ENCODE results near the gene SMYD3. TPM values are rescaled to one million over a fixed set of nuclear protein-coding genes. Genes with fewer than 3 reads are reported as not detected.

Gene SMYD3
- total RNA-seq, 2 experiments from 2014 or later: 18.1 to 26.8 TPM

DNA sequence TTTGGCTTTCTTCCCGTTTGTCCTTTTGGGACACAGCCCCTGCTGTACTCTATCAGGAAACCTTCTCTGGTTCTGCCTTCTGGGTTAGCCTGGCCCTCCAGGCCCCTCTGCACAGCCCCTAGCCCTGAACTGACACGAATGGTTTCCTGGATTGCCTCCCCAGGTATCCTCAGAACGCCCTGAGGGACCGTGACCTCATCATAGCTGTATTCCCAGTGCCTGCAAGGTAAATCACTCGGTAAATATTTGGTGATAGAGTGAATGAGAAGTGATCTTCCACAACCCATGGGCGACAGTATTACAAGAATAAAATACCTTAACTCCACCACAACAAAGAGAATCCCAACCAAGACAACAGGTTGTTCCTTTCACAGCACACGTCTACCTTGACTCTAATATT, 637.2 kb downstream of the SMYD3 start:
- Mint-ChIP-seq H3K36me3 (no peaks in the 10 kb centered on the region), H3K4me3 (no peak overlapping the region), H3K27ac (no peak overlapping the region), H3K9me3 (ENCODE audit: low read depth) (no peaks in the 10 kb centered on the region), H3K4me1 (no peaks in the 10 kb centered on the region), H3K27me3 (no peaks in the 10 kb centered on the region)
- CTCF ChIA-PET: no interaction called here
- no peak for DNase-seq
- no peak for ATAC-seq

DNA sequence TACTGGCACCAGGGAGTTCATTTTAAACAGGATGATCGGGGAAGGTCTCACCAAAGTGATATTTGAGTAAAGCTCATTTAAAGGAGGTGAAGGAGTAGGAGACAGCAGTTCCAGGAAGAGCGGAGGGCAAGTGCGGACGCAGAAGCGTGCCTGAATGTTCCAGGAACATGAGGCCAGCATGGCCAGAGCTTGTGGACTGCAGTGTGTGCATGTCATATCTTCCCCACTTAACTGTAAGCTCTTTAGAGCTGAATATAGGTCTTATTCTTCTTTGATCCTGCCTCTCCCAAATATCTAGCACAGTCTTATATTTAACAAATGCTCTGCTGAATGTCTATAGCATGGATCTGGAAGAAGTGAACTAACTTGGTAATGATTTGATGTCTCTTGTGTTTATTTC, 639.3 kb downstream of the SMYD3 start:
- CTCF ChIA-PET: no interaction called here
- H3K4me3 Mint-ChIP-seq: no peak overlapping the region
- no peak for DNase-seq
- no peaks in the 10 kb centered on the region for H3K4me1 Mint-ChIP-seq
- no peak for ATAC-seq
- no peak overlapping the region for H3K27ac Mint-ChIP-seq
- H3K27me3 Mint-ChIP-seq: no peaks in the 10 kb centered on the region
- no peaks in the 10 kb centered on the region for H3K36me3 Mint-ChIP-seq
- no peaks in the 10 kb centered on the region for H3K9me3 Mint-ChIP-seq (ENCODE audit: low read depth)

DNA sequence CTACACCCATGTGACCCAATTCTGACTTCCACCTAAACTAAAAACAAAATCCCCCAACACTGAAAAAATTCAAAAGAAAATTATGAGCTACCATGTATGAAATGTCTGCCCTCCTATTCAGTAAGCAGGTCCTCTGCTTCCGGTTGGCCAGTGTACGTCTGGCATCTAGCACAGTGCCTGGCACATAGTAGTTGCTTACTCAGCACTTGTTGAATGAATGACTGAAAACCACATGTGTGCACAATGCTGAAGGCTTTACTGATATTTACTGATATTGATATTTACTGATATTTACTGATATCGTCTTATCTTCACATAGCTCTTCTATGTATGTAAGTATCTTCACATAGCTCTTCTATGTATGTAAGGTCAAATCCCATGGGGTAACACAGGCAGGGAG, 642.2 kb downstream of the SMYD3 start:
- H3K4me1 Mint-ChIP-seq: no peaks in the 10 kb centered on the region
- no peaks in the 10 kb centered on the region for H3K27me3 Mint-ChIP-seq
- H3K36me3 Mint-ChIP-seq: no peaks in the 10 kb centered on the region
- H3K4me3 Mint-ChIP-seq: no peak overlapping the region
- DNase-seq (no peak), ATAC-seq (no peak)
- H3K9me3 Mint-ChIP-seq (ENCODE audit: low read depth): no peaks in the 10 kb centered on the region
- CTCF ChIA-PET: no interaction called here
- no peak overlapping the region for H3K27ac Mint-ChIP-seq

DNA sequence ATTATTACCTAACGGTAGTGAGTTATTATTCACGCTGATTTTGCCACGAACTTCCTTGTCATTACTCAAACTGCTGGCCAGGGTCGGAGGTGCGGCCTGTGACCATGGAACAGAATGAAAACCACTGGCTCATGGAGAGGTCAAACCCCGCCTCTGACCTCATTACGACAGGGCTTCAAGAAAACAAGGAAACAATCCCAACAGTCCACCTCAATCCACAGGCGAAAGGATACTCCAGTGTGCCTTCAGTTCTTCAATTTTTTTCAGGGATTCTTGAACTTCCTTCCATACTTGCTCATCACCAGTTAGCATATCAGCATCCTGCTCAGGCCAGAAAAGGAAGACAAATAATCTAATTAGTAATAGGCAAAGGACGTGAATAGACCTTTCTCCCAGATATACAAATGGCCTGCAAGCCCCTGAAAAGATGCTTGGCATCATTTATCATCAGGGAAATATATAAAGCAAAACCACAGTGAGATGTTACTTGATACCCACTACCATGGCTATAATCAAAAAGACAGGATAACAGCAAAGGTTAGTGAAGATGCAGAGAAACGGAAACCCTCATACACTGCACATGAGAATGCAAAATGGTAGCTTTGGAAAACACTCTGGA, 643.4 kb downstream of the SMYD3 start:
- H3K27me3 Mint-ChIP-seq: no peaks in the 10 kb centered on the region
- no peaks in the 10 kb centered on the region for H3K9me3 Mint-ChIP-seq (ENCODE audit: low read depth)
- H3K27ac Mint-ChIP-seq: no peak overlapping the region
- H3K36me3 Mint-ChIP-seq: no peaks in the 10 kb centered on the region
- CTCF ChIA-PET: no interaction called here
- no peak overlapping the region for H3K4me3 Mint-ChIP-seq
- DNase-seq (no peak), ATAC-seq (no peak)
- no peaks in the 10 kb centered on the region for H3K4me1 Mint-ChIP-seq

DNA sequence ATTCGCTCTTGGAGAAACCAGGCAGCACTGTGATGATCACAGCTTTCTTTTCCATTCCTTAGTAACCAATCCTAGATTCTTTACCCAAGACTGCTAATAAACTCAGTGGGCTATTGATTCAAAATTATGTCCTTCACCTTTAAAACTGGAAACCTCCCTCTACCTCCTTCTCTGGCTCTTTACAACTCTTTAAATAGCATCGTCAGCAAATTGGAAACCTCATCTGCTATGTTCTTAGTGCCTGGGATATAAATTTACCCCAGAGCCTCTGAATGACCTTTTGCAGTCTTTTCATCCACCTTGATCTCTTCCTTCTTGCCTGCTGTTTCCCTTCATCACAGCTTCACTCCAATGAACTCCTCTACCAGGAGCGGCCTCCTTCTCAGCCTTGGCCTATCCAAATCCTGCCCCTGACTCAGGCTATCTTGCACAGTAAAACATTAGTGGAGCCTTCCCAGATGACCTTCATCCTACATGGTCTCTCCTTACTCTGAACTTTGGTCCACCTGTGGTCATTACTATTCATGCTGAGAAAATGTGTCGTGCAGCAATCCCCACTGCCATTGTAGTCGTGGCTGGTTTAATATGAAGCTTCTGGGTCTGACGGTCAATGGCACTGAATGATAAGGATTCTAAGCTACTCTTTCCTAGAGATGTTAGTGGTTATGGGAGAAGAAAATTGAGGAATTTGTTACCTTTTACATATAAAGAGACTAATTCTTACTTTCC, 644.1 kb downstream of the SMYD3 start:
- CTCF ChIA-PET: no interaction called here
- no peak overlapping the region for H3K27ac Mint-ChIP-seq
- H3K4me3 Mint-ChIP-seq: no peak overlapping the region
- H3K9me3 Mint-ChIP-seq (ENCODE audit: low read depth): no peaks in the 10 kb centered on the region
- H3K36me3 Mint-ChIP-seq: no peaks in the 10 kb centered on the region
- no peak for DNase-seq
- H3K27me3 Mint-ChIP-seq: no peaks in the 10 kb centered on the region
- no peaks in the 10 kb centered on the region for H3K4me1 Mint-ChIP-seq
- no peak for ATAC-seq

DNA sequence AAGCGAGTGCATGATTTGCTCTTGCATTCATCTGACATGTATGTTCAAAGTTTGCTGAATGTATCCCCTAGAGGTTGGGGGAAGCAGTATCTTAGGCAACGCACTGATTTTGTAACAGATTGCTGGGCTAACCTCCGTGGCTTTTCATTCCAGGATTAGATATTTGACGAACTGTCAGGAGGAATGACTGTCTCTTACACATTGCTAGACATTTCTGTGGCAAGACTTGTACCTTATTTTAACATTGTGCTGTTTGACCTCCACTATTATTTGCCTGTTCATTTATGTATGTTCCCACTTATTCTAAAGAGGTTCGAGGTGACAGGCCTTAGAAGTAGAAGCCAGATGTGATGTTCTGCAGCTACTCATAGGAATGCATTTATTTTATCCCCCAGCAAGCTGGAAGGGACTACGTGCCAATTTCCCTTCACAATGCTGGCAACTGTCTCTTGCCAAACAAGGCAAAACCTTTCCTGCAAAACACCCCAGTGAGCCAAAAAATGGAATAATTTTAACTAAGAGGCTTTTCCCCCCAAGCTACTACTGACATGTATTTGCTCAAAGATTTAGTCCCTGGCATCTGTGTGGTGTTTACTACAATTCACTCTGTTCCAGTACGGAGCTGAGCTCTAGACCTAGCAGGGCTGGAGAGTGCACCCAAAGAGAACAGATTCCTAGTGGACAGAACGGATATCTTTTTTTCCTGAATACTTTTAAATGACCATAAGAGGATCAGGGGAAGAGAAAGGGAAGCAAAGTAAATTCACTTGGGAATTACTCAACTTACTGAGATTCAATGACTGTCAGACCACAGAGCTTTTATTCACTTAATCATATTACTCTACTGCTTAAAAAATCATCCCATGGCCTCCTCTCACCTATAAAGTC, 646.2 kb downstream of the SMYD3 start:
- H3K4me3 Mint-ChIP-seq: no peak overlapping the region
- H3K9me3 Mint-ChIP-seq (ENCODE audit: low read depth): no peaks in the 10 kb centered on the region
- no peaks in the 10 kb centered on the region for H3K27me3 Mint-ChIP-seq
- DNase-seq (no peak), ATAC-seq (no peak)
- H3K36me3 Mint-ChIP-seq: peaks cover 1% of the 10 kb centered on the region
- no peaks in the 10 kb centered on the region for H3K4me1 Mint-ChIP-seq
- CTCF ChIA-PET: no interaction called here
- no peak overlapping the region for H3K27ac Mint-ChIP-seq

DNA sequence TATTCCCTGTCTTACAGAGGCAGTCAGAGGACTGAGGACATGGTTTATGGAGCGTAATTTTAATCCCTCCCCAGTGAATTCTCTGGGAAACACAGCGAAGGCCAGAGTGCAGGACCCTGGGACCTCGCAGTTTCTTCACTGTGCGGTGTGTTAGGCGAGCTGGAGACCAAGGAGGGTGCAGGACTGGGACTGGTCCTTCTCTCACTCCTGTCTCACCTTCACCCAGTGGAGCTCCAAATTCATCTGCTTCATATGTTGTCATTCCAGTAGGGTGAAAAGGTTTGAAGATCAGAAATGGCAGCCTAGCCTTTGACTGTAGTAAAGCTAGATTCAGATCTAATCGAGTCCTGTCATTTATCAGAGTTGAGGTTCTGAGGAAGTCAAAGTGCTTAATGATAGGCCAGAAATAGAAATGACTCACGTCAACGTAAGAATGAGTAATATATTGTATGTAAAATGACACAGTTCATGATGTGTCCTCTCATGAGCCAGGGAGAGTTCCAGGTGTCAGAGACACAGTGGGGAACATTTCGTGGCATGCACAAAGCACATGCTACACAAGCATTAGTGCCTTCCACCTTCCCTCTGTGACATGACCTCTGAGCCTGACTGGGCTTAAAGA, 647.5 kb downstream of the SMYD3 start:
- peaks cover 1% of the 10 kb centered on the region for H3K36me3 Mint-ChIP-seq
- CTCF ChIA-PET: no interaction called here
- H3K27ac Mint-ChIP-seq: no peak overlapping the region
- ATAC-seq (peak; percentile 16), DNase-seq (no peak)
- no peaks in the 10 kb centered on the region for H3K27me3 Mint-ChIP-seq
- H3K9me3 Mint-ChIP-seq (ENCODE audit: low read depth): no peaks in the 10 kb centered on the region
- H3K4me1 Mint-ChIP-seq: no peaks in the 10 kb centered on the region
- H3K4me3 Mint-ChIP-seq: no peak overlapping the region

DNA sequence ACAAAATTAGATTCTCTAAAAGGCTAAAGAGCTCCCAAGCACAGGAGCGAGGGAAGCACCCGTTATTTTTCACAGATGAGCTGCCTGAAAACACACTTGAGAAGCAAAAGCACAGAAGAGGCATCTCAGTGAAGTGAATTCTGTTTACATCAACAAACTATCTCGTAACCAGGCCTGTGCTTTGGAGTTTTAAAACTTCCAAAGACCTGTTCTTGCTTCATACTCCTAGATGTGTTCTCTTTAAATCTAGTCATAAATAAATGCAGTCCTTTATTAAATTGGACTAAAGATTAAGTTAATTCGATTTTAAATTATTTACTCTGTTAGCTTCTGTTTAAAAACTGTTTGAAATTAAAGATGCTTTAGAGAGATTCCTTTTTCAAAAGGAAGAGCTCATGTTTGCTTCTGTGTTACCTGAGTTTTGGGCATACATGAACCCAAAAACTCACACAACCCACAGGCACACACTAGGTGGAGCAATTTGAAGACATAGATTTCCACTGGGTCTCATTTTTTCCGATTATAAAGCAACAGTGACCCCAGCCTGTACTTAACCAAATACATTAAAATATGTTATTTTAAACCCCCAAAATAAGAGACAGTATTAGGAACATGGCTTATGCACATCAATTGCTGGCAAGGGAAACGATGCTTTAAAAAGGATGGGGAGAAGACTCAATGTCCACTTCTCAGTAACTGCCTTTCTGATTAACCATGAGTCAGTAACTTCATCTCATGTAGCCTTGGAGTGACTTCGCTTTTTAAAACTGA, 648.2 kb downstream of the SMYD3 start:
- CTCF ChIA-PET: no interaction called here
- no peaks in the 10 kb centered on the region for H3K27me3 Mint-ChIP-seq
- H3K36me3 Mint-ChIP-seq: peaks cover 1% of the 10 kb centered on the region
- no peaks in the 10 kb centered on the region for H3K4me1 Mint-ChIP-seq
- DNase-seq (no peak), ATAC-seq (no peak)
- H3K9me3 Mint-ChIP-seq (ENCODE audit: low read depth): no peaks in the 10 kb centered on the region
- no peak overlapping the region for H3K27ac Mint-ChIP-seq
- no peak overlapping the region for H3K4me3 Mint-ChIP-seq

DNA sequence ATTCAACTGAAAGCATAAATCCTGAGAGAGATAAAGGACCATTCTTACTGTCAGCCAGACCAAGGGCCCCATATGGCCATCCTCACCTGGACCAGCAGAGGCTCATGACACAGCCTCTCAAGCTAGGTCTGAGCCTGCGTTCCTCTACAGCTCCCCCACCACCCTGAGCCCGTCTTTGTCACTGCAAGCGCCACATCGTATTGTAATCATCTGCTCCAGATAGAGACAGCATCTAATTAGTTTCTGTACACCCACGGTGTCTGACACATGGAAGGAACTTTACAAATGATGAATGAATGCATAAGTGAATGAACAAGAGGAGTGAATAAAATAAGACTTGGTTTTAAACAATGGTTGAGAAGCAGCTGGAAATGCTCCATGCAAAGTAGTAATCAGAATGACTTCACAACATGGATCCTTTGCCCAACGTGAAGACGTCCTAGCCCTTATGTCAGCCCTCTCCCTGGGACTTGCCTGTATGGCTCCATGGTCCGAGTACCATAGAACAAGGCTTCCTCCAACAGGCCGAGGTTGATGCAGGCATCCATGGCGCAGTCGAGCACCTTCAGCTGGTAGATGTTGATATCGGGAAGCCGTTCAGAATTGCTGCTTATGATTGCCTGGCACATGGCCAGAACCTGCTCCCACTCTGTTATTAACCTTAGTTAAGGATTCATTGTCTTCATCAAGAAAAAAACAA, 648.9 kb downstream of the SMYD3 start:
- no peaks in the 10 kb centered on the region for H3K9me3 Mint-ChIP-seq (ENCODE audit: low read depth)
- no peaks in the 10 kb centered on the region for H3K4me1 Mint-ChIP-seq
- no peak for ATAC-seq
- H3K36me3 Mint-ChIP-seq: peaks cover 1% of the 10 kb centered on the region
- no peaks in the 10 kb centered on the region for H3K27me3 Mint-ChIP-seq
- H3K4me3 Mint-ChIP-seq: no peak overlapping the region
- CTCF ChIA-PET: no interaction called here
- H3K27ac Mint-ChIP-seq: no peak overlapping the region
- no peak for DNase-seq

DNA sequence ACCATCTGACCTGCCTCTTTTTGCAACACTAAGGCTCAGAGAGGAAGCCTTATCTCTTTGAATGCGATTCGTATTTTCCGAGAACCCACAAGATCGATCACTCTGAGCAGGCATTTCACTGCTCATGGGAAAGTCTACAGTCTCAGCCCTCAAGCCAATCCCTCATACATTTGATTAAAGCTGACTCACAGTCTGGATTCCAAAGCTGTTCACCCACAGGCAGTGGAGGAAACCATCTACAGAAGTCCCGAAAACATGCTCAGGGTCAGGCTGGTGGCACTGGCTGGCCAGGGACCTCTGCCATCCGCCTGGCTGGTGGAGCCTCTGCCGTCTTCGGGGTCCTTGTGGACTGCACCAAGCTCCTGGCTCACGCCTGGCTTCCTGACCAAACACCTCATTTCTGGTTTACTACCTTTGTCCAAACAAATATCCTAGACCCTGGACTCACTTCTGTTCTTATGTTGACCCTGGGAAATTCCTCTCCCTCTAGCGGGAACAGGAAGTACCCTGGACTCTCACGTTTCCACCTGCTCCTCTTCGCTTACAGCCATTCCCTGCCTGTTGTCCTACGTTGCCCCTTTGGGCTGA, 650.0 kb downstream of the SMYD3 start:
- H3K9me3 Mint-ChIP-seq (ENCODE audit: low read depth): no peaks in the 10 kb centered on the region
- H3K4me1 Mint-ChIP-seq: no peaks in the 10 kb centered on the region
- H3K27me3 Mint-ChIP-seq: no peaks in the 10 kb centered on the region
- H3K27ac Mint-ChIP-seq: no peak overlapping the region
- CTCF ChIA-PET: no interaction called here
- ATAC-seq (no peak), DNase-seq (no peak)
- no peak overlapping the region for H3K4me3 Mint-ChIP-seq
- H3K36me3 Mint-ChIP-seq: peaks cover 1% of the 10 kb centered on the region

DNA sequence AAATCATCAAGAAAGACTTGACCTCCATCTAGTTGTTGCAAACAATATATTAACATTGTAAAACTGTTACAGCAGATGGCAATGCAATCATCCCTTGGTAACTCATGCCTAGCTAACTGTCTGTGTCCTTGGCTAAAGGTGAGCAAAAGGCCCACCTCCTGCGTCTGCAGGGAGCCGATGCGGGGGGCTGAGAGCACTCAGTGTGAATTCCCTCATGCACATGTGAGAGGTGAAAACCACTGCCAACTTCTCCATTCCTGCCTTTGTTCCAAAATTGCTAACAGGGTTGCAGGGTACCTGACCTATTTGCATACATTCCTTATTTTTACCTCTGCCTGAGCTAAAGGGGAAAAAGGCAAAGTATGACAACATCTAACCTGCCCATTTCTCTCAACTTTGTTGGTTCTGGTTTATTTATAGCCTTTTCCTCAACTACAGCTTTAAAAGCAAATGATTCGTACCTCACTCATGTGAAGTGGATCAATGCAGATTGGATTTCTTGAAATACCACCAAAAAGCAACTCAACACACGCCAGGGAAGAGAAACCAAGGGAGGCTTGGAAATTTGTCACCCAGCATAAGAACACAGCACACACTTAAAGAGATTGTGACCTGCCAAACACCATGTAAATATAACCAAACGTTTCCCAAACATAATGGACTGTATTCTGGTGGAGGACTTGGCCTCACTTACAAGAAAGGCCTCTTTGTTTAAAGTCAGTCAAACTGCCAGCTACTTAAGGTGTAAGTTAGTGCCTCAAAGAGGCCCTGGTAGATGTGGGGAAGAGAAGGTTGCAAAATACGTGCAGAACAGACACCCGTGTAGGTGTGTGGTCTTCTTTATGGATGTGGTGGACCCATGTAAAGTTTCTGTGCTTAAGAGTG, 651.0 kb downstream of the SMYD3 start:
- H3K4me1 Mint-ChIP-seq: no peaks in the 10 kb centered on the region
- no peak for ATAC-seq
- H3K27ac Mint-ChIP-seq: no peak overlapping the region
- CTCF ChIA-PET: no interaction called here
- no peaks in the 10 kb centered on the region for H3K9me3 Mint-ChIP-seq (ENCODE audit: low read depth)
- H3K4me3 Mint-ChIP-seq: no peak overlapping the region
- H3K36me3 Mint-ChIP-seq: peaks cover 1% of the 10 kb centered on the region
- DNase-seq: no peak
- no peaks in the 10 kb centered on the region for H3K27me3 Mint-ChIP-seq

DNA sequence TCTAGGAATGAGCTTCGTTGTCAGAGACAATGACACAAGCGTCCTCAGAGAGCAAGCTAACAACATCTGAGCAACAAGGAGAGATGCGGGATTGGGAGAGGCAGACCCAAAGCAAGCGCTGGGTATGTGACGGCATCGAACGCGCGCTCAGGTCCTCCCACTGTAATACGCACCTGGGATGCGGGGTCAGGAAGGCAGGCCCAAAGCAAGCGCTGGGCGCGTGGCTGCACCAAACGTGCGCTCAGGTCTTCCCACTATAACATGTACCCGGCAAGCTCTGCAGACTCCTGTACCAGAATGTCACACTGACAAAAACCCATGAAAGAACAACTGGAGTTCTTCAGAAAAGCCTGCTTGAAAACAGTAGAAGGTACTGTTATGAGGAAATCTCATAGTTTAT, 653.8 kb downstream of the SMYD3 start:
- Mint-ChIP-seq H3K9me3 (ENCODE audit: low read depth) (no peaks in the 10 kb centered on the region), H3K27ac (no peak overlapping the region), H3K27me3 (no peaks in the 10 kb centered on the region), H3K4me3 (no peak overlapping the region), H3K36me3 (peaks cover 1% of the 10 kb centered on the region), H3K4me1 (no peaks in the 10 kb centered on the region)
- CTCF ChIA-PET: no interaction called here
- no peak for ATAC-seq
- DNase-seq: no peak
